GM19240 (cell line): ENCODE data around the gene FXYD6.

ENCODE experiments used
- DNase-seq: peaks from one replicate; pipeline ENCODE4 v3.0.0; 2011; ENCODE audit warnings: low spot score; ENCODE audit not compliant: insufficient read length

FXYD6 gene

DNA sequence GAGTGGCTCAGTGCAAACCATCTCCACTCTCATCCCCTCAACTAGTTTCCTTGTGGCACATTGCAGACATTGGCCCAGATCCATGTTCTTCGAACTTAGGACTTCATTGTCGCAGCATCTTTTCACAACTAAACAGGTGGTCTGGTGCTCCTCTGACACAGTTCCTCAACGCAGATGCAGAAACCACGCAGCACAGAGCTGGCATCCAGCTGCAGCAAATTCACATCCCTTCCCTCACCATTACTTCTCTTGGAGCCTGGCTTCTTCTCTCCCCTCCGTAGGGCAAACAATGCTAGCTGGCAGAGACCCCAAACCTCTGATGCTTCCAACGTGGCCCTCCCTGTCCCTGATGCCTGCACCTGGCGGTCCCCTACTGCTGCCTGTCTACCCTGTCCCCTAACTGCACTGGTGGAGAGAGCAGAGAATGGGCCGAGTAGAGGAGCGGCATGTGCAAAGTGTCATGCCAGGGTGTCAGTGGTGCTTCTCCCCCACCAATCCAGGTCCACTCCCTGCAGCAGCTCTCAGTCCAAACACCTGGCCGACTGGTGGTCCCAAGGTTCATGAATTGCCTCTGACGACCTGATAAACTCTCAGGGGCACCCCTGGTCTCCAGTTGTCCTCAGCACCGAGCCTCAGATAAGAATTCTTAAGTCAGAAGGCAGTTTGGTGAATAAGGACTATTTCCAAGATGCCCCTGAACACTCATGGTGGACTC is 34.6 kb upstream of the FXYD6 start:
- DNase-seq = no peak

GRCh38 chr11:117910525-117910924 is 34.1 kb upstream of the FXYD6 start:
- no peak for DNase-seq

- DNase-seq = no peak
Observed at GRCh38 chr11:117909611-117910382, 33.3 kb upstream of the FXYD6 start.

DNA sequence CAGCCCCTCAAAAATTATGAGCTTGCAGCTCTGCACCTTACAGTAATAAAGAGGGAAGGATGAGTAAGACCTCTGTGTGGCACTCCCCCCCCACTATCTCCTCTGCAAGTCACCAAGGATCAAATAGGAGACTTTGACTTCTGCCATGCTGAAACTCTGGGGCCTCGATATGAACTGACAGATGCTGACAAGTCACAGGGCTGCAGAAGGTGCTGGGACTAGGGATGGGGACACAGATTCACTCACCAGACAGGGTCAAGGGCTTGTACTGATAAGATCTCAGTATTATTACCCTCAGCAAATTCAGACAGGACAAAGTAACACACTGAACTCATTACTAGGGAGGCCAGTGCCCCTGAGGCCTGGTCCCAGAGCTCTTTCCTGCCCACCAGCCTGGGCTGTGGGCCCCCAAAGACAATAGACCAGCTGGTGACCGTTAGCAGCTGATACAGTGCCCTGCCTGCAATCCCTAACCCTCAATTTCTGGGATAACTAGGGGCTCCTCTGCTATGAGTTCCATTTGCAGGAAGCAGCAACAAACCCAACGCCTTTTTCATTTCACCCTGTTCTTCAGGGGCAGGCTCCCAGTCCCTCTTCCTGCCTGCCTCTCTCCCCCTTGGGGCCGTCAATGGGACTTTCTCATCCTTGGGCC is 32.6 kb upstream of the FXYD6 start:
- no peak for DNase-seq

DNA sequence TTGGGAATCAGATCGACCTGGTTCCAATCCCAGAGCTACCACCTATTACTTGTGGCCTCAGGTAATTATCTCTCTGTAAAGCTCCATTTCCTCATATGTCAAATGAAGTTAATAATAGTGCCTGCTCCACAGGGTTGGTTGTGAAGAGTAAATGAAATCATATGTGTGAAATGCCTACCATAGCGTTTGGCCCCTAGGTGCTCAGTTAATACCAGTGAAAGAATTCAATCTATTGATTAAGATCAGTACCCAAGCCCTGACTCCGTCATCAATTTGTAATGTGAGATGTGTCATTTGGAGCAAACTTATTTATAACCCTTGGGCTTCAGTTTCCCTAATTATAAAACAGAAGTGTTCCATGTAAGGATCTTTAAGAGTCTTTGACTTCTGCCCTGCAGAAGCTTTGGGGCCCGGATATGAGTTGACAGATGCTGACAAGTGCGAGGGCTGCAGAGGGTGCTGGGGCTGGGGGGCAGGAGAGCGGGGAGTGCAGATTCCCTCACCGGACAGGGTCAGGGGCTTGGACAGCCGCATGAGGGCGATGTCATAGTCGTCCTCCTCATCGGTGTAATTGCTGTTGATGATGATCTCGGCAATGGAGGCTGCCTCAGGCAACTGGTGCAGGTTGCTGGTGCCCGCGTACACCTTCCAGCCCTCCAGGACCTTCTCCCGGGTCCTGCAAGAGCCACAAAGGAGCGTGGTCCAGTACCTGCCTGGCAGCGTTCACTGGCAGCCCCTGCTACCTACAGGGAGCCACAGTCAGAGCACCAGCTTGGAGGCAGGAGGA is 31.8 kb upstream of the FXYD6 start:
- DNase-seq = no peak

GRCh38 chr11:117907276-117908108 is 31.0 kb upstream of the FXYD6 start:
- no peak for DNase-seq

GRCh38 chr11:117906710-117907109 is 30.3 kb upstream of the FXYD6 start:
- DNase-seq = no peak

DNA sequence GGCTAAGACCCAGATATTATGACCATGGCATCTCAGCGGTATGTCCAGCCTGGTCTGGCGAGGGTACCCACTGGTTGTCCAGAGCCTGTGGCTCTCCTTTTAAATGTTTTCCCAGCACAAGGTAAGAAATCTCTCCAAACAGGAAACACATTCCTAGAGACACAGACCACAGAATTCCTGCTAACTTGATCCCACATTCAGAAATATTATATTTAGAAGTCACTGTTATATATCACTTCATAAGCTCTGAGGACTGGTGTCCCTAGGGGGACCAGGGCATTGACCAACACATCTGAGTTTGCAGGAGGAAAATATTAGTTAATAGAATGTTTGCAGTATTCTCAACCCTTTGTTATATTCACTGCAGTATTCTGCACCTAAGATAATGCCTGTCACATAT is 29.7 kb upstream of the FXYD6 start:
- DNase-seq = no peak

DNA sequence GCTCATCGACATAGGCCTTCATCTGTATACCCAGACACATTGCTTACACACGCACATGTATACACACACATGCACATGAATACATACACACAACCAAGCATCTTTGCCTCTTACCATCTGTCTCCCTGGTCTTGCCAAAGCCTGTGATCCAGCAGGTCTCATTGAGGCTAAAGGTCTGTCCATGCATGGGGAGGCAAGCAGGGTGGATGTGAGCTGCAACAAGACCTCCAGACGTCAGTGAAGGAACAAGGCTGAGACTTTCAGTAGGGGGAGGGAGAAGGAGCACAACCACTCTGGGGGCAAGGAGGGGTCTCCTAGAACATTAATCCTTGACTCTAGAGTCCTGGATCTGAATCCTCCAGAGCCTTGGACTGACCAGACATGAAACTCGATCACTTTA is 29.1 kb upstream of the FXYD6 start:
- DNase-seq = no peak

DNA sequence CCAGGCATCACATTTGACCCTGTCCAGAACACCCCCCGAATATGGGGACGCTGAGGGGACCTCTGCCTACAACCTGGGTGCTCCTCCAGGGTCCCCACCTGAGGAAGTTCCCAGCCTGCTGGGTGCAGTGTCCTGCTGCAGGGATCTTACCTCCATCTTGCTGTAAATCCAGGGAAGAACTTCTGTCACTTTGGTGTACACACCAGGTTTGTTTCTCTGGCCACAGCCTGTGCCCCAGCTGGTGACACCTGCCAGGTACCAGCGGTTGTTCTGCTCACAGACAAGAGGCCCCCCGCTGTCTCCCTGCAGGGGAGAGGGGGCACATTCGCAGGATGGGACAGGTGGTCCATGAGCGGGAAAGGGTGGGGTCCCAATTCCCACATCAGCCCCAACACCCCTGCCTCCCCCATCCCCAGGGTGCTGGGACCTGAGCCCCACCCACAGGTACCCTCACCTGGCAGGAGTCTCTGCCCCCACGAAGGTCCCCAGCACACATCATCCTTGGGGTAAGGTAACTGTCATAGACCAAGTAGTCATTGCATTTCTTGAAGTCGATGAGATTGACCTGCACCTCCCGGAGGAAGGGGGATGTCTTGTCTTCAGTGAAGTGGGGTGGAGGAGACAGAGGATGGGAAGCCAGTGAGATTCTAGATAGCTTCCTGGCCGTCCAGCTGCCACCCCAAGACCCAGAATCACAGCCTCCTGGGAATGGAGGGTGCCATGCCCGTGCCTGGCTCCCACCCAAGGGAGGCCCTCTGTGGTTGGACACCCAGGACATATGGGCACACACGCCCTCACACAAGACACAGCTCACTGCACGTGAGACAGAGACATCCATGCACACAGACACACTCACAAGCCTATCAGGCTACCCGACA is 27.3 kb upstream of the FXYD6 start:
- DNase-seq = no peak

DNA sequence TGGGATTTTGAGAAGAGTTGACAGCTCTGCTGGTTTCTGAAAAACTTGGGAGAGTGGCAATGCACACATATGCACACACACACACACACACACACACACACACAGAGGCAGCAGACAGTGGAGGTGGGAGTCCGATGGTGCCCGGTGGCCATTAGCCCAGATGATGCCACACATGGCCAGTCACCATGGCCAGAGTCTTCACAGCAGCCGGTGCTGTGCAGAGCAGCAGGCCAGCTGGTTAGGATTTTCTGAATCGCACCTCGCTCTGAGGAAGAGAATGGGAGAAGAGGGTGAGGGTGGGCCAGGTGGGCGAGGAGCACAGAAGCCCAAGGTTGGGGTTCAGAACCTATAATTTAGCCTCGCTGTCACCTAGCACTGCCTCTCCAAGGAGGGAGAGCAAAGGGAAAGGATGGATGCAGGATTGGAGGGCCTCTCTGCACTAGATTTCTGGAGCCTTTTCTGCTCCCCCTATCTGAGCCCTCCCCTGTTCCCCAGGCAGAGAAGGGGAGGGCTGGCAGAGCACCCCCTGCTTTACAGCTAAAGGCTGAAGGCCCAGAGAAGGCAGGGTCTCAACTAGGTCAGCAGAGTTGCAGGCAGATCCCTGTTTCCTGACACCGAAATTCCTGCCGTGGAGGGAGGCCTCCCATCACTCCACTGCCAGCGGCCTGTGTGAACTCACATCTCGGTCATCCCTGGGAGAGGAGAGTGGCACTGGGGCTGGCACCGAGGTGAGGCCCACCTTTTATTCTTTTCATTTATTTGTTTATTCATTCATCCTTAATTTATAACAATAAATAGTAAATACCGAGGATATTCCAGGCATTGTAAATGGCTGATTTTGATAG is 25.8 kb upstream of the FXYD6 start:
- DNase-seq = no peak

DNA sequence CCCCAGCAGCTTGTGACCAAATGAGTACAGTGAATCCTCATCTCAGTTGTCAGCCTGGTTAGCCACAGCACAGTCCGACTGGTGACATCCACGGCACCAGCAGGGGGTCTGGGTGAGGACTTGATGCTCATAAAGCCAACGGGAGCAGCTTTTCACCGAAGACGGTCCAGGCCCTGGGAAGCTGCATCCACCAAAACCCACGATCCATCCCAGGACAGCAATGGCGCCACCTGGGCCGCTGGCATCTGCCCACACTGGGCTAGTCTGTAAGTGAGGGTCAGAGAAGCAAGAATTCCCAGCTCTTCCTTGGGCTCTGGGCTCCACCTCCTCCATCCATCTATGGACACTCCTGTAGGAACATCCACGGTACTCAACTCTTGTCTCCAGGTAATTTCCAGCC is 25.1 kb upstream of the FXYD6 start:
- DNase-seq = no peak

DNA sequence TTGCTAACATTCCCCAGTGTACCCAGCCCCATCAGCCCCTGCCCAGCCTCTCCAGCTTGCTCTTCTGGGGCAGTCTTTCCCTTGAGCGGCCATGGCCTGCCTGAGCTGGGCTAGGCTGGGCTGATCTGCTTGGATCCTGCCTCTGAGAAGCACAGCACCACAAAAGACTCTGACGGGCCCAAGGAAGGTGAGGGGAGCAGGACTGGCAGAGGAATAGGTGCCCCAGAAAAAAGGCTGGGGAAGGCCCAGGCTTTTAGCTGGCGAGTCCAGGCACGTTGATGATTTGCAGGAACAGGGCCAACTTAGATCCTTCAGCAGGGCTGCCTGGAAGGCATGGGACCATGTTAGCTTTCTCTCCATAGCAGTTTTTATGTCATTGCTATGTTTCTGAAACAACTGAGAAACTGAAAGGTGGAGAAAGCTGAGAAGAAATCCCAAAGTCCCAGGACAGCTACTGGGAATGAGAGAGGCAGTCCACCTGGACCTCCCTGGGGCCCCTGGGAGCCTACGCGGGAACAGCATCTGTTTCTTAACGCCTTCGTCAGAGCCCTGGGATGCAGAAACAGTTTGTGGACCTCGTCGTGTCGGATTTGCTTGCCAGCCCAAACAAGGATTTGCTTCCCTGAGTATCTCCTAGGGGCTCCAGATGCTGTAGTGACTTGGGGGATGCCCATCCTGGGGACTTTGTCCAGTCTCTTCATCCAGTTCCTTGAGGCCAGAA is 24.4 kb upstream of the FXYD6 start:
- no peak for DNase-seq

- no peak for DNase-seq
Observed at GRCh38 chr11:117900121-117900648, 23.7 kb upstream of the FXYD6 start.

DNA sequence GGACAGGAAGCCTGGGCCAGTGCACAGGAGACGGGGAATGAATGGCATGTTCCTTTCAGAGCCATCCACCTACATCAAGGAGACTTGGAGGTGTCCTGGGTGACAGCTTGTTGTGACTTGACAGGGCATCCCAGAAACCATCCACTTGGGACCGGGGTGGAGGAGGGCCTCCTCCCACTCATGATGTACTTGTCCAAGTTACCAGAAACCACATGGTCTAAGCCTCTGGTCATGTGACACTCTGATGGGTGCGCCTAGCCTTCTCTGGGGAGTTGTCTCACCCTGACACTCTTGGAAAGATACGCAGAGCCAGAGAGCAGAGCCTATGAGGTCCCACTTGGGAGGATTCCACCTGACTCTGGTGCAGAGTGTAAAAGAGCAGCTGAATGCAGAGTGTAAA is 21.6 kb upstream of the FXYD6 start:
- DNase-seq = no peak

DNA sequence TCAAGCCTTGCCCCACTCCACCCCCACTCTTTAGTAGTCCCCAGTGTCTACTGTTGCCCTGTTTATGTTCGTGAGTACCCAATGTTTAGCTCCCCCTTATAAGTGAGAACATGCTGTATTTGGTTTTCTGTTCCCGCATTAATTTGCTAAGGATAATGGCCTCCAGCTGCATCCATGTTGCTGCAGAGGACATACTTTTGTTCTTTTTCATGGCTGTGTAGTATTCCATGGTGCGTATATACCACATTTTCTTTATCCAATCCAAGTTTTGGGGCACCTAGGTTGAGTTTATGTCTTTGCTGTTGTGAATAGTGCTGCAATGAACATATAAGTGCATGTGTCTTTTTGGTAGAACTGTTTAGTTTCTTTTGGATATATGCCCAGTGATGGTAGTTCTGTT is 16.2 kb upstream of the FXYD6 start:
- DNase-seq = no peak

- no peak for DNase-seq
Observed at GRCh38 chr11:117891362-117891761, 14.9 kb upstream of the FXYD6 start.

- DNase-seq = no peak
Observed at GRCh38 chr11:117888139-117888566, 11.7 kb upstream of the FXYD6 start.
